Breast epithelium (tissue), 4 donors: ENCODE results near the gene MYG1. TPM values are rescaled to one million over a fixed set of nuclear protein-coding genes. Genes with fewer than 3 reads are reported as not detected.

Experiments
- DNase-seq, 2 donors: peaks; one replicate each; pipeline ENCODE4 v3.0.0-alpha.2; 2019; ENCODE audit warnings: low spot score in 2 of 2
- H3K27ac ChIP-seq, 2 donors: fragments of 200-600 bp; sonication (generic) in 1 of 2; one replicate each; pipeline ENCODE4 v1.5.1; 2016 to 2019; ENCODE audit warnings: mild to moderate bottlenecking in 1 of 2
- H3K27me3 ChIP-seq, 2 donors: fragments of 200-600 bp; sonication (generic) in 1 of 2; one replicate each; pipeline versions ENCODE4 v1.5.1 to v1.6.0; 2017 to 2019; ENCODE audit warnings: control low read depth in 1 of 2, mild to moderate bottlenecking in 1 of 2
- H3K36me3 ChIP-seq: fragments of 200-600 bp; one replicate; pipeline ENCODE4 v1.5.1; 2019
- H3K4me1 ChIP-seq, 2 donors: fragments of 200-600 bp; sonication (generic); one replicate each; pipeline ENCODE4 v1.5.1; 2016 to 2019; ENCODE audit warnings: control low read depth in 1 of 2
- H3K4me3 ChIP-seq, 3 donors: fragments of 200-600 bp; sonication (generic); 1 replicate in 2 of 3; 2 replicates in 1 of 3; pipeline ENCODE4 v1.5.1; 2016 to 2019; ENCODE audit warnings: mild to moderate bottlenecking in 3 of 3, moderate library complexity in 2 of 3
- H3K9me3 ChIP-seq, 2 donors: fragments of 200-600 bp; sonication (generic) in 1 of 2; one replicate each; pipeline ENCODE4 v1.5.1; 2016 to 2019; ENCODE audit warnings: control low read depth in 1 of 2
- POLR2A ChIP-seq: fragments of 450-650 bp; IDR thresholded peaks from one replicate; pipeline ENCODE4 v1.6.1; 2016; ENCODE audit warnings: antibody characterized with exemption, mild to moderate bottlenecking, moderate library complexity
- POLR2AphosphoS5 ChIP-seq, 3 donors: sonication (generic); formaldehyde crosslinking; IDR thresholded peaks; one replicate each; pipeline ENCODE4 v1.6.1; 2017; ENCODE audit warnings: antibody characterized with exemption in 3 of 3
- intact Hi-C: fragments of 100-400 bp; cut with DNase I; formaldehyde crosslinking; loops from one replicate; pipeline ENCODE4 v1.15.1; 2023; ENCODE audit warnings: low total_unique reads
- total RNA-seq, 3 donors: library from RNA; depleted of rRNA; stranded (reverse); fragments of >200 nt; gene quantifications; one replicate each; pipeline ENCODE4 v1.1.0, GENCODE V29; 2016
- TF ChIP-seq, protein P1 (sequence below), 3 donors: fragments of 450-650 bp; IDR thresholded peaks; one replicate each; pipeline ENCODE4 v1.5.1; 2016 to 2017; ENCODE audit warnings: antibody characterized with exemption in 3 of 3, mild to moderate bottlenecking in 3 of 3, moderate library complexity in 3 of 3

Gene MYG1
- total RNA-seq, 3 donors from 2014 or later, result 35.7 to 63.8 (median 39.1) TPM

DNA sequence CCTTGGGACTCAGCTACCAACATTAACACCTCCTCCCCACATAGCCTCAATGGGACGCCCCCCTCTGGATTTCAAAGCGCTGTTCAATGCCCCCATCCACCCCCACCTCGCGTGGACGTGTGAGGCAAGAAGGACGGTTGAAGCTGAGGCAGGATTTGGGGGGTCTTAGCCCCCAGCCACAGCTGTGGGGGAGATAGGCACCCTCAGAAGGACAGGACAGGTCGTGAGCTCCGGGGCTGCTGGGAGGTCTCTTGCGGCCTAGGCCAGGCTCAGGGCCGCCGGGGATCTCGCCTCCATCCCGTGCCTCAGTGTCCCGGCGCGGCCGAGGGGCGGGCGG, 45.0 kb downstream of the MYG1 start:
- peak overlapping the region; percentile 70 to 87 for H3K27ac ChIP-seq
- no peak for DNase-seq
- TF ChIP-seq POLR2A (no peak), POLR2AphosphoS5 (IDR thresholded peaks at IDR 0.05) (no peak)
- TF ChIP-seq, protein P1, sequence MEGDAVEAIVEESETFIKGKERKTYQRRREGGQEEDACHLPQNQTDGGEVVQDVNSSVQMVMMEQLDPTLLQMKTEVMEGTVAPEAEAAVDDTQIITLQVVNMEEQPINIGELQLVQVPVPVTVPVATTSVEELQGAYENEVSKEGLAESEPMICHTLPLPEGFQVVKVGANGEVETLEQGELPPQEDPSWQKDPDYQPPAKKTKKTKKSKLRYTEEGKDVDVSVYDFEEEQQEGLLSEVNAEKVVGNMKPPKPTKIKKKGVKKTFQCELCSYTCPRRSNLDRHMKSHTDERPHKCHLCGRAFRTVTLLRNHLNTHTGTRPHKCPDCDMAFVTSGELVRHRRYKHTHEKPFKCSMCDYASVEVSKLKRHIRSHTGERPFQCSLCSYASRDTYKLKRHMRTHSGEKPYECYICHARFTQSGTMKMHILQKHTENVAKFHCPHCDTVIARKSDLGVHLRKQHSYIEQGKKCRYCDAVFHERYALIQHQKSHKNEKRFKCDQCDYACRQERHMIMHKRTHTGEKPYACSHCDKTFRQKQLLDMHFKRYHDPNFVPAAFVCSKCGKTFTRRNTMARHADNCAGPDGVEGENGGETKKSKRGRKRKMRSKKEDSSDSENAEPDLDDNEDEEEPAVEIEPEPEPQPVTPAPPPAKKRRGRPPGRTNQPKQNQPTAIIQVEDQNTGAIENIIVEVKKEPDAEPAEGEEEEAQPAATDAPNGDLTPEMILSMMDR (IDR thresholded peaks at IDR 0.05), result no peak
- H3K4me3 ChIP-seq, result peak overlapping the region; percentile 70 to 78 (median 72)
- no peaks in the 10 kb centered on the region for H3K4me1 ChIP-seq
- no peaks in the 10 kb centered on the region for H3K27me3 ChIP-seq
- H3K9me3 ChIP-seq, result no peaks in the 10 kb centered on the region
- H3K36me3 ChIP-seq, result no peaks in the 10 kb centered on the region
- intact Hi-C loops, result loop anchor here (5.0 kb wide), 1 partner anchor 167 kb away; no protein-coding TSS in a partner anchor

DNA sequence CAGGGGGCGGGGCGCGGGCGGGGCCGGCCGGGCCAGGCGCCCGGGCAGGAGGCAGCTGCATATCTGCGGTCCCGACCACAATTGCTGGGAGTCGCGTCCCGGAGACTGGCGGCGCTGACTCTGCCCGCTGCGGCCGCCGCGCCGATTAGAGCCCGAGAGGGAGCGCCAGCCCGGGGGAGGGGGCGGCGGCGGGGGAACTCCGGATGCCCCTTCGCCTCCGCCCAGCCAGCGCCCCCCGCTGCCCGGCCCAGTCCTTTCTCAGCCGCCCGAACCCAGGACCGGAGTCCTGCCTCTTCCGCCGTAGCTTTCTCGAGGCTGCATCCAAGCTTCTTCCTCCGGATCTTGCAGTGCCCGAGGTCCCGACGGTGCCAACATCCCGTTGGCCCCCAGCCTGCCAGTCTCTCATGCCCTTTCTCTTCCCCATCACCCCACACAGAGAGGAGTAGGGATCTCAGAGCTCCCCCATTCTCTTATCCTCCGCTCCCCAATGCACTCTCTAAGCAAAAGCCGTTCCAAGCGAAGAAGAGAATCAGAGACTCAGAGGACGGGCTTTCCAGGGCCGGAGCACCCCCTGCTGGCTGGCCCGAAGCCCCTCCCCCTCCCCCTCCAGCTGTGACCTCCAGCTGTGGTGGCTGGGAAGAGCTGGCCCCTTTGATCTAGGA, 45.5 kb downstream of the MYG1 start:
- Histone ChIP-seq H3K27ac (peak overlapping the region; percentile 70 to 87), H3K27me3 (no peaks in the 10 kb centered on the region), H3K9me3 (no peaks in the 10 kb centered on the region), H3K4me3 (peak overlapping the region; percentile 70 to 78 (median 72)), H3K4me1 (no peaks in the 10 kb centered on the region), H3K36me3 (no peaks in the 10 kb centered on the region)
- TF ChIP-seq POLR2A, result no peak
- TF ChIP-seq, protein P1 (IDR thresholded peaks at IDR 0.05), result peak in 2 of 3 donors; percentile 52 to 76
- peak in 2 of 3 donors; percentile 53 to 65 for TF ChIP-seq POLR2AphosphoS5 (IDR thresholded peaks at IDR 0.05)
- intact Hi-C loops, result loop anchor here (5.0 kb wide), 1 partner anchor 168 kb away; no protein-coding TSS in a partner anchor
- DNase-seq, result peak; percentile 71 to 72

DNA sequence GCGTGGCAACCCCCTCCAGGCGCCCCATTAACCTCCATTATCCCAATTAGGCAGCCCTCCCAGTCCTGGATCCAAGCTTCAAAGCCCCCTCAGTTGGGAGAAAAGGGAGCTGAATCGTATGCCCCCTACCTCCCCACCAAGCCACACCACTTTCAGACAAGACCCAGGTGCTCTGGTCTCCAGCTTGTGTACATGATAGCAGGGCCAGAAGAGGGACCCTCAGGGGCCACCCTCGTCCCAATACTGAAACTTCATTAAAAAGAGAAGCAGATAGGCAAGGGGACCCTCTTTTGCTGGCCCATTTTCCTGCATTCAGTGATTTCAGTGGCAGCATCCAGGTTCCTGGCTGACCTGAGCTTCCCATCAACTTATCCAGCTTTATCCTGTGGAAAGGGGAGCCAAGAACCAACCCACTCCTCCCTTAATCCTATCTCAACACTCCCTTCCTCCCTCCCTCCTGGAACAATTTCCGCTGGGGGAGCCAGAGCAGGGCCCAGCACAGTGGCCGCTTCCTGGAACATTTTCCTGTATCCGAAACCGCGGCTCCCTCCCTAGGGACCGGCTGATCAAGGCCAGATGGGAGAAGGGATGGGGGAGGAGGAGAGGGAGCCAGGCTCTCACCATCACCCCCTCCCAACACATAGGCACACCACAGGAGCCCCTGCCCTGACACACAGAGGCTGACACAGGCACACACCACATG, 46.1 kb downstream of the MYG1 start:
- peak overlapping the region; percentile 70 to 78 (median 72) for H3K4me3 ChIP-seq
- H3K9me3 ChIP-seq, result no peaks in the 10 kb centered on the region
- no peak for DNase-seq
- H3K27me3 ChIP-seq, result no peaks in the 10 kb centered on the region
- H3K36me3 ChIP-seq, result no peaks in the 10 kb centered on the region
- peak overlapping the region; percentile 70 to 87 for H3K27ac ChIP-seq
- no peaks in the 10 kb centered on the region for H3K4me1 ChIP-seq
- TF ChIP-seq POLR2AphosphoS5 (IDR thresholded peaks at IDR 0.05), result peak in 1 of 3 donors; percentile 56
- TF ChIP-seq, protein P1 (IDR thresholded peaks at IDR 0.05), result no peak
- intact Hi-C loops, result no loop called here

DNA sequence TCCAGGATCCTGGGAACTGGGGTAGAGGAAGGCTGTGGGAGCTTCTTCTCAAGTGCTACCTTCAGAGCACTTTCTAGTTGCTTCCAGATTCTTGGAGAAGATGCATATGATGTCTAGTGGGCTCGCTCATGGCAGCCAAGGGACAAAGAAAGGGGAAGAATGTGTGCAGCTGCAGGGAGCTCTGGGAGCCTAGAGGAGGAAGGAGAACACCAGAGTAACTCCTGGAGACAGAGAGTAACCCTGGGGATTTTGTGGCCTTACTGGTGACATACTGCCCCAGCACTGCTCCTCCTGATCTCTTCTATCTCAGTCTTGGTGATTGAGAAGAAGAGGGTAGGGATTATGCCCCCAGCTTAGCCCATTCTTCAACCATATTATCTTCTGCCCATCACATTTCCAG, 47.0 kb downstream of the MYG1 start:
- intact Hi-C loops, result no loop called here

More for the DNA sequence above, 47.0 kb downstream of the MYG1 start:
- Histone ChIP-seq H3K27me3 (no peaks in the 10 kb centered on the region), H3K36me3 (no peaks in the 10 kb centered on the region), H3K9me3 (no peaks in the 10 kb centered on the region), H3K27ac (peak overlapping the region in 1 of 2 donors; percentile 87), H3K4me1 (no peaks in the 10 kb centered on the region), H3K4me3 (no peak overlapping the region)
- TF ChIP-seq POLR2A (no peak), POLR2AphosphoS5 (IDR thresholded peaks at IDR 0.05) (no peak)
- TF ChIP-seq, protein P1 (IDR thresholded peaks at IDR 0.05), result no peak
- DNase-seq, result no peak
